ENCODE data around the gene ZNF346. TPM values are rescaled to one million over a fixed set of nuclear protein-coding genes. Genes with fewer than 3 reads are reported as not detected.

ZNF346 gene
- total and polyA plus RNA-seq, 2 of the 13 experiments (the other 11 are each of a cell fraction or from before 2014, with no cell fraction given): 8.6 to 19.4 TPM

DNA sequence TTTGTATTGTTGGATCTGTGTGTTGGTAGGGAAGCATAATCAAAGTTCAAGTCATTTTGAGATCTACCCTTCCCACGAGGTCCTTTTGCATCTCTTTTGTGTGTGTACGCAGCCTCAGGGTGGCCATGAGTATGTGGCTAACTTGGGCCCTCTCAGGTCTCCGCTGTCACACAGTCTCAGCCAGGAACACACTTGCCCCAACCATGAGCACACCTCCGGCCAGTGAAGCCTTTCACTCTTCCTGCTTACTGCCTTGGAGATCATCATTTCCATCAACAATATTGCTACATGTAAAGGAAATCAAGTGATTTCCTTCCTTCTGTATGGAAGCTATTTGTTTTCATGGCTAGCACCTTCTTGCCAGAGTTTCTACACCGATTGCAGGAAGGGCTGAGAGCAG lies 13.9 kb downstream of the ZNF346 start:
- H3K4me3 ChIP-seq (replicated peaks in 1 of 3; ENCODE audit: insufficient read depth in 1 of 3, low read depth in 2 of 3, low read length in 3 of 3): no peak overlapping the region
- CTCF ChIA-PET (ENCODE audit: low intra/inter-chr PET ratio, low total read pairs): no interaction called here
- POLR2A ChIA-PET: no interaction called here
- H4K20me1 ChIP-seq (ENCODE audit: insufficient read depth, low read length): no peaks in the 10 kb centered on the region
- no peaks in the 10 kb centered on the region; a peak in 1 of 5 replicates for H3K27me3 ChIP-seq (ENCODE audit: control insufficient read depth in 1 of 2, insufficient read depth in 2 of 2, low read length in 2 of 2)
- H2AFZ ChIP-seq (ENCODE audit: low read length): no peak overlapping the region
- H3K27ac ChIP-seq (ENCODE audit: extremely low read length, insufficient read depth, low read length): no peak overlapping the region
- FAIRE-seq (no peak), DNase-seq (ENCODE audit: low spot score) (no peak), ATAC-seq (no peak)
- no peak overlapping the region for H3K9ac ChIP-seq (ENCODE audit: insufficient read depth, low read depth, low read length)
- H3K9me3 ChIP-seq (ENCODE audit: low read length): no peaks in the 10 kb centered on the region
- intact Hi-C loops (cut with micrococcal nuclease; ENCODE audit: unreplicated experiment) (no loop called here), in situ Hi-C loops (cut with HindIII; ENCODE audit: extremely low pct_ligation_motif_present, low pct_unique_long_range_greater_than_20kb) (no loop called here)
- H3K36me3 ChIP-seq (replicated peaks in 1 of 2; ENCODE audit: control insufficient read depth in 1 of 2, insufficient read depth in 2 of 2, low read length in 2 of 2): peaks cover 6 to 16% of the 10 kb centered on the region in 2 experiments
- TF ChIP-seq ZFP90 (CRISPR knock-in tag; IDR thresholded peaks at IDR 0.05; ENCODE audit: borderline replicate concordance) (no peak), MLLT10 (CRISPR knock-in tag; IDR thresholded peaks at IDR 0.05) (no peak), AKAP8 (CRISPR knock-in tag; IDR thresholded peaks at IDR 0.05) (no peak), HIC2 (CRISPR knock-in tag; IDR thresholded peaks at IDR 0.05; ENCODE audit: low read depth) (no peak), IKZF4 (CRISPR knock-in tag; IDR thresholded peaks at IDR 0.05; ENCODE audit: borderline replicate concordance, low read depth, not compliant biosample characterization) (no peak), SNAPC2 (CRISPR knock-in tag; IDR thresholded peaks at IDR 0.05) (no peak), TOPORS (CRISPR knock-in tag; IDR thresholded peaks at IDR 0.05) (no peak)
- H3K79me2 ChIP-seq (ENCODE audit: insufficient read depth, low read length): peaks cover 17% of the 10 kb centered on the region
- 94% methylated on average over 5 of the region's 5 CpGs for WGBS (ENCODE audit: low lambda C conversion rate)
- H3K4me2 ChIP-seq (ENCODE audit: low read depth, low read length): no peak overlapping the region
- no TSS peak for BruUV-seq (replicated peaks)
- H3K4me1 ChIP-seq (ENCODE audit: insufficient read depth, low read length): peaks cover 8% of the 10 kb centered on the region; the same call in 1 of the 2 replicates

- Histone ChIP-seq H3K27me3 (ENCODE audit: control insufficient read depth in 1 of 2, insufficient read depth in 2 of 2, low read length in 2 of 2) (no peaks in the 10 kb centered on the region; a peak in 1 of 5 replicates), H3K79me2 (ENCODE audit: insufficient read depth, low read length) (peaks cover 17% of the 10 kb centered on the region), H3K4me2 (ENCODE audit: low read depth, low read length) (no peak overlapping the region), H3K36me3 (replicated peaks in 1 of 2; ENCODE audit: control insufficient read depth in 1 of 2, insufficient read depth in 2 of 2, low read length in 2 of 2) (peaks cover 7 to 21% of the 10 kb centered on the region in 2 experiments), H3K9me3 (ENCODE audit: low read length) (no peaks in the 10 kb centered on the region), H4K20me1 (ENCODE audit: insufficient read depth, low read length) (no peaks in the 10 kb centered on the region), H3K9ac (ENCODE audit: insufficient read depth, low read depth, low read length) (no peak overlapping the region), H3K27ac (ENCODE audit: extremely low read length, insufficient read depth, low read length) (no peak overlapping the region), H3K4me1 (ENCODE audit: insufficient read depth, low read length) (peaks cover 8% of the 10 kb centered on the region; the same call in 1 of the 2 replicates), H3K4me3 (replicated peaks in 1 of 3; ENCODE audit: insufficient read depth in 1 of 3, low read depth in 2 of 3, low read length in 3 of 3) (no peak overlapping the region), H2AFZ (ENCODE audit: low read length) (no peak overlapping the region)
- ATAC-seq: no peak
- intact Hi-C loops (cut with micrococcal nuclease; ENCODE audit: unreplicated experiment): no loop called here
- FAIRE-seq: no peak
- in situ Hi-C loops (cut with HindIII; ENCODE audit: extremely low pct_ligation_motif_present, low pct_unique_long_range_greater_than_20kb): no loop called here
- 97% methylated on average over 5 of the region's 5 CpGs for WGBS (ENCODE audit: low lambda C conversion rate)
- DNase-seq (ENCODE audit: low spot score): no peak
- no TSS peak for BruUV-seq (replicated peaks)
- CTCF ChIA-PET (ENCODE audit: low intra/inter-chr PET ratio, low total read pairs): no interaction called here
- TF ChIP-seq KDM4B (CRISPR knock-in tag; IDR thresholded peaks at IDR 0.05) (no peak), ZZZ3 (CRISPR knock-in tag; IDR thresholded peaks at IDR 0.05; ENCODE audit: borderline replicate concordance) (no peak)
- POLR2A ChIA-PET: no interaction called here
Measured at GRCh38 chr5:177036921-177037320, 14.4 kb downstream of the ZNF346 start.
